Erythroblast (primary cell): ENCODE measurements around the gene GTPBP6.
"Not testable (repeated sequence)": the region's sequence is repeated elsewhere in the genome, so short reads cannot be mapped to it uniquely, and the experiment has no call there.

ENCODE experiments used
- DNase-seq, 2 experiments: peaks; one replicate each; lab custom pipeline; 2025; lab: John Stamatoyannopoulos, UW
- GATA1 ChIP-seq: IDR thresholded peaks from 2 replicates; pipeline ENCODE4 v1.6.1; 2011; ENCODE audit warnings: low read depth, mild to moderate bottlenecking, control low read depth, low read length, moderate library complexity
- POLR2A ChIP-seq: IDR thresholded peaks from 2 replicates; pipeline ENCODE4 v1.6.1; 2011; ENCODE audit warnings: mild to moderate bottlenecking, low read length

Gene GTPBP6

GRCh38 chrX:259692-260355, 58.8 kb downstream of the GTPBP6 start:
- TF ChIP-seq GATA1 (no peak), POLR2A (no peak)
- DNase-seq = no peak

DNA sequence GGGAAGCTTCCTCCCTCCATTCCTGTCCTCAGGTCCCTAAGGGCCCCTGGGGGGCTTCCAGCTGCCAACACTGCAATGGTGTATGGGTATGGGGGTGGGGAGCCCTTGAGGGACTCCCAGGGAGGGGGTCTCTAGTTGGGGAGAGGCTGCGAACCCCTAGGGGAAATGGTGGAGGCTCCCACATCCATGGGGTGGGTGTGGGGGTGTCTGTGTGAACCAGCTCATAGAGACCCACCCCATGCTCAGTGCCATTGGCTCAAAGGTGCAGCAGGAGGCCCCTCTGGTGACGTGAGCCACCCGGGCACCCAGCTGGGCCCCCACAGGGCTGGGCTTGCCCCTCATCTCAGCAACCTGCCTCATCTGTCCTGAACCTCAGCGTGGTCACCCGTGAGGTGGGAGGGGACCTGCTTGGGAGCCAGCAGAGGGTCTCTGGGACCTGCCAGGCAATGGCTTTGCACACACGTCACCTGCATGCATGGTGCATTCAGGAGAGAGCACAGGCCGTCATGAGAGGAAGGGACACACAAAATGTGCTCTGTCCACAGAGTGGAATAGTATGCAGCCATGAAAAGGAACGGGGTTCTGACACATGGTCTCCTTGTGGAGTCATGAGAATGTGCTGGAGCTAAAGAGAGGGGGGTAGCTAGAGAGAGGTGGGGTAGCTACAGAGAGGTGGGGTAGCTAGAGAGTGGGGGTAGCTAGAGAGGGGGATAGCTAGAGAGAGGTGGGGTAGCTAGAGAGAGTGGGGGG, 60.1 kb downstream of the GTPBP6 start:
- TF ChIP-seq POLR2A (no peak), GATA1 (no peak)
- no peak for DNase-seq

DNA sequence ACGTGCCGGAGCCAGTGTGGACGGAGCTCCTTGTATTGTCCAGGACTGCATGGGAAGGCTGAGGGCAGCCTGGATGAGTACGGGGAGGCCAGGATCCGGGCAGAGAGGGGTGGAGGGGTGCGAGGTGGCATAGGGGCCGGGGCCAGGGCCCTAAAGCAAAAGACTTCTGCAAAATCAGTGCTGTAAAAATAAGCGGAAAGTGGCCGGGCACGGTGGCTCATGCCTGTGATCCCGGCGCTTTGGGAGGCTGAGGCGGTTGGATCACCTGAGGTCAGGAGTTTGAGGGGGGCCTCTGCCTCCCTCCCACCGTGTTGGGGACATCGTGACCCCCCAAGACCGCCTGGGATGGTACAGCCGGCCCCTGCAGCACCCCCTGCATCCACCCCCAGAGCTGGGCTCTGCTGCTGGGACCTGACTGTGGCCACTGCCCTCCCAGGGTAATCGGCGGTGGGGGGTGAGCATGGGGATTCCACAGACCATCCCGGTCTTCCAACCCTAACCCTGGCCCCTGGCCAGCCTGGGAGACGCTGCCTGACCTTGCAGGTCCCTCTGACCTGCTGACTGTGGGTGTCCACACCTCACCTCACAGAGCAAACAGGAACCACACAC, 60.8 kb downstream of the GTPBP6 start:
- TF ChIP-seq GATA1 = no peak
- no peak for TF ChIP-seq POLR2A
- DNase-seq = no peak

DNA sequence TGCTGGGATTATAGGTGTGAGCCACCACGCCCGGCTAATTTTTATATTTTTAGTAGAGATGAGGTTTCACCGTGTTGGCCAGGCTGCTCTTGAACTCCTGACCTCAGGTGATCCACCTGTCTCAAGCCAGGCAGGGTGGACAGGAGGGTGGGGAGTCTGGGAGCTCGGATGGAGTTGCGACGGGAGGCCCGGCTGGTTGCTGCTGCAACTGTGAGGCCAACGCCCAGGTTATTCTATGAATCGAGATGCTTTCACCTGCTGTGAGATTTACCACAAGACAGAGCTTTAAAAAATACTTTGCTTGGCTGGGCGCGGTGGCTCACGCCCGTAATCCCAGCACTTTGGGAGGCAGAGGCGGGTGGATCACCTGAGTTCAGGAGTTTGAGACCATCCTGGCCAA, 61.5 kb downstream of the GTPBP6 start:
- not testable (repeated sequence) for DNase-seq

- no peak for TF ChIP-seq GATA1
- no peak for TF ChIP-seq POLR2A
- no peak for DNase-seq
Measured at GRCh38 chrX:255923-256331, 62.7 kb downstream of the GTPBP6 start.
